ENCODE measurements around the gene VEZT.

The VEZT gene

GRCh38 chr12:95205016-95205624, 12.5 kb upstream of the VEZT start:
- no peak for TF ChIP-seq EZH2phosphoT487 (IDR thresholded peaks at IDR 0.05; ENCODE audit: borderline replicate concordance)
- no peak for TF ChIP-seq CTCF (conservative IDR thresholded peaks at IDR 0.05; ENCODE audit: low read length)
- no peak overlapping the region for H2AFZ ChIP-seq (ENCODE audit: low read length)
- H3F3A ChIP-seq (ENCODE audit: low read depth), result no peaks in the 10 kb centered on the region
- peaks cover 63% of the 10 kb centered on the region for H3K4me1 ChIP-seq (ENCODE audit: insufficient read depth, low read length, poor library complexity, severe bottlenecking)
- H3K79me2 ChIP-seq (ENCODE audit: insufficient read depth, low read length), result no peaks in the 10 kb centered on the region
- H3K9ac ChIP-seq (ENCODE audit: low read depth, low read length, poor library complexity, severe bottlenecking), result peak overlapping the region; percentile 34
- no peaks in the 10 kb centered on the region for H3K9me2 ChIP-seq (replicated peaks; ENCODE audit: low read depth, low read length)
- no peaks in the 10 kb centered on the region for H3K27me3 ChIP-seq (ENCODE audit: insufficient read depth, low read length, poor library complexity, severe bottlenecking)
- no peaks in the 10 kb centered on the region for H3K36me3 ChIP-seq (ENCODE audit: insufficient read depth, low read length)
- peak overlapping the region; percentile 83 for H3K4me2 ChIP-seq (ENCODE audit: low read depth, low read length, poor library complexity, severe bottlenecking)
- H3K9me3 ChIP-seq (ENCODE audit: insufficient read depth, low read depth, low read length), result no peaks in the 10 kb centered on the region
- H3K4me3 ChIP-seq (ENCODE audit: low read length, poor library complexity, severe bottlenecking), result no peak overlapping the region
- H4K20me1 ChIP-seq (ENCODE audit: insufficient read depth, low read length, poor library complexity, severe bottlenecking), result no peaks in the 10 kb centered on the region

GRCh38 chr12:95205685-95206084, 11.9 kb upstream of the VEZT start:
- Histone ChIP-seq H3K9me3 (ENCODE audit: insufficient read depth, low read depth, low read length) (no peaks in the 10 kb centered on the region), H3K79me2 (ENCODE audit: insufficient read depth, low read length) (no peaks in the 10 kb centered on the region), H3K9me2 (replicated peaks; ENCODE audit: low read depth, low read length) (no peaks in the 10 kb centered on the region), H3K9ac (ENCODE audit: low read depth, low read length, poor library complexity, severe bottlenecking) (peak overlapping the region; percentile 34), H4K20me1 (ENCODE audit: insufficient read depth, low read length, poor library complexity, severe bottlenecking) (no peaks in the 10 kb centered on the region), H3K4me2 (ENCODE audit: low read depth, low read length, poor library complexity, severe bottlenecking) (peak overlapping the region; percentile 41), H3K4me1 (ENCODE audit: insufficient read depth, low read length, poor library complexity, severe bottlenecking) (peaks cover 58% of the 10 kb centered on the region), H3K36me3 (ENCODE audit: insufficient read depth, low read length) (no peaks in the 10 kb centered on the region), H3K4me3 (ENCODE audit: low read length, poor library complexity, severe bottlenecking) (peak overlapping the region; percentile 5), H2AFZ (ENCODE audit: low read length) (no peak overlapping the region), H3K27me3 (ENCODE audit: insufficient read depth, low read length, poor library complexity, severe bottlenecking) (no peaks in the 10 kb centered on the region), H3F3A (ENCODE audit: low read depth) (no peaks in the 10 kb centered on the region)
- TF ChIP-seq CTCF (conservative IDR thresholded peaks at IDR 0.05; ENCODE audit: low read length) (no peak), EZH2phosphoT487 (IDR thresholded peaks at IDR 0.05; ENCODE audit: borderline replicate concordance) (no peak)

- no peak overlapping the region for H3K4me3 ChIP-seq (ENCODE audit: low read length, poor library complexity, severe bottlenecking)
- no peak overlapping the region for H3K9ac ChIP-seq (ENCODE audit: low read depth, low read length, poor library complexity, severe bottlenecking)
- no peaks in the 10 kb centered on the region for H4K20me1 ChIP-seq (ENCODE audit: insufficient read depth, low read length, poor library complexity, severe bottlenecking)
- H3K4me1 ChIP-seq (ENCODE audit: insufficient read depth, low read length, poor library complexity, severe bottlenecking), result peaks cover 46% of the 10 kb centered on the region
- no peaks in the 10 kb centered on the region for H3K9me3 ChIP-seq (ENCODE audit: insufficient read depth, low read depth, low read length)
- no peaks in the 10 kb centered on the region for H3K36me3 ChIP-seq (ENCODE audit: insufficient read depth, low read length)
- H3F3A ChIP-seq (ENCODE audit: low read depth), result no peaks in the 10 kb centered on the region
- no peaks in the 10 kb centered on the region for H3K27me3 ChIP-seq (ENCODE audit: insufficient read depth, low read length, poor library complexity, severe bottlenecking)
- H3K4me2 ChIP-seq (ENCODE audit: low read depth, low read length, poor library complexity, severe bottlenecking), result no peak overlapping the region
- H2AFZ ChIP-seq (ENCODE audit: low read length), result no peak overlapping the region
- H3K79me2 ChIP-seq (ENCODE audit: insufficient read depth, low read length), result no peaks in the 10 kb centered on the region
- TF ChIP-seq EZH2phosphoT487 (IDR thresholded peaks at IDR 0.05; ENCODE audit: borderline replicate concordance) (no peak), CTCF (conservative IDR thresholded peaks at IDR 0.05; ENCODE audit: low read length) (no peak)
- no peaks in the 10 kb centered on the region for H3K9me2 ChIP-seq (replicated peaks; ENCODE audit: low read depth, low read length)
Measured at GRCh38 chr12:95206916-95207315, 10.7 kb upstream of the VEZT start.
